AG04449 (cell line): ENCODE measurements around the gene WNK3.

ENCODE experiments used
- CTCF ChIA-PET: fragments of 350-600 bp; formaldehyde crosslinking; extraction: SDS; loops from one replicate; lab custom pipeline; 2021; ENCODE audit warnings: antibody characterized with exemption; lab: Yijun Ruan, JAX
- POLR2A ChIA-PET: fragments of 400-600, 350-600 bp; formaldehyde crosslinking; extraction: SDS; loops from one replicate; lab custom pipeline; 2020; ENCODE audit warnings: antibody characterized with exemption, inconsistent platforms; lab: Yijun Ruan, JAX
- DNase-seq: peaks from one replicate; pipeline ENCODE4 v3.0.0-alpha.2; 2010; ENCODE audit warnings: low read depth, low spot score
- H3K4me3 ChIP-seq: 2 replicates; pipeline ENCODE4 v1.5.1; 2011; ENCODE audit warnings: low read depth, mild to moderate bottlenecking, control low read depth, low read length
- TF ChIP-seq, protein P1 (sequence below): IDR thresholded peaks from one replicate; pipeline ENCODE4 v1.5.1; 2011; ENCODE audit warnings: mild to moderate bottlenecking, moderate library complexity, low read length, control low read depth, inconsistent platforms; ENCODE audit not compliant: insufficient read depth; ENCODE audit errors: missing control alignments

Gene WNK3

DNA sequence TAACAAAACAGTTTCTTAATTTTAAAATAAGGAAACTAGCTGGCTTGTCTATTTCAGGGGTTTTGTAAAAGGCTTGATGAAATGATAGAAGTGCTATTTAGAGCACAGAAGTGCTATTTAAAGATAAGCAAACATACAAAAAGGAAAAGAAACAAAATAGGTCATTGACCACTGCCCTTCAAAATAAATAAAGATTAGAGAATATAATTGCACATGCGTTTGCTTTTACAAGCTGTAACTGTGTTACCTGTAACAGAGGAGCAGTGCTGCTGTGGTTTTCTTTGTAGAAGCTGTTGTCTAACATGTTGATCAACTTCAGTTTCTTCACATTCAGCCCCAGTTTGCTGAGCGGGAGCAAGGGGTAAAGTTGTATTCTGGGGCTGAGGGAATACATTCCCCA is 63.5 kb downstream of the WNK3 start:
- no peak overlapping the region for H3K4me3 ChIP-seq
- ChIA-PET POLR2A (no interaction called here), CTCF (no interaction called here)
- DNase-seq = no peak
- TF ChIP-seq, protein P1, sequence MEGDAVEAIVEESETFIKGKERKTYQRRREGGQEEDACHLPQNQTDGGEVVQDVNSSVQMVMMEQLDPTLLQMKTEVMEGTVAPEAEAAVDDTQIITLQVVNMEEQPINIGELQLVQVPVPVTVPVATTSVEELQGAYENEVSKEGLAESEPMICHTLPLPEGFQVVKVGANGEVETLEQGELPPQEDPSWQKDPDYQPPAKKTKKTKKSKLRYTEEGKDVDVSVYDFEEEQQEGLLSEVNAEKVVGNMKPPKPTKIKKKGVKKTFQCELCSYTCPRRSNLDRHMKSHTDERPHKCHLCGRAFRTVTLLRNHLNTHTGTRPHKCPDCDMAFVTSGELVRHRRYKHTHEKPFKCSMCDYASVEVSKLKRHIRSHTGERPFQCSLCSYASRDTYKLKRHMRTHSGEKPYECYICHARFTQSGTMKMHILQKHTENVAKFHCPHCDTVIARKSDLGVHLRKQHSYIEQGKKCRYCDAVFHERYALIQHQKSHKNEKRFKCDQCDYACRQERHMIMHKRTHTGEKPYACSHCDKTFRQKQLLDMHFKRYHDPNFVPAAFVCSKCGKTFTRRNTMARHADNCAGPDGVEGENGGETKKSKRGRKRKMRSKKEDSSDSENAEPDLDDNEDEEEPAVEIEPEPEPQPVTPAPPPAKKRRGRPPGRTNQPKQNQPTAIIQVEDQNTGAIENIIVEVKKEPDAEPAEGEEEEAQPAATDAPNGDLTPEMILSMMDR = no peak

DNA sequence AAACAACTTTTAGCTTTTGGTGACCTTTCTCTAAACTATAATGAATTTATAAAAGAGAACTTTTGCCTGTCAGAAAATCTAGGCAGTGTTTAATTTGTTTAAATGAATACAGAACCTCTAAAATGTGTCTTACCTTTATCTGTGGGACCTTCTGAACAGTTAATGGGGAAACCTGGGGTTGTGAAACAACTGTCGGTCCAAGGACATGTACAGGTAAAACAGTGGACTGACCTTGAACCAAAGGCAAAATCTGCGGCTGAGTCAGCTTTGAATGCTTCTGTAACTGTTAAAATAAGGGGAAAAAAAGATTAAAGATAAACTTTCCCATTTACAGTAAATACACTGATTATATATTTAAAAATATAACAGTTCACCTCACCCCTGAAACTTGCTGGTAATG is 65.1 kb downstream of the WNK3 start:
- ChIA-PET CTCF (no interaction called here), POLR2A (no interaction called here)

DNA sequence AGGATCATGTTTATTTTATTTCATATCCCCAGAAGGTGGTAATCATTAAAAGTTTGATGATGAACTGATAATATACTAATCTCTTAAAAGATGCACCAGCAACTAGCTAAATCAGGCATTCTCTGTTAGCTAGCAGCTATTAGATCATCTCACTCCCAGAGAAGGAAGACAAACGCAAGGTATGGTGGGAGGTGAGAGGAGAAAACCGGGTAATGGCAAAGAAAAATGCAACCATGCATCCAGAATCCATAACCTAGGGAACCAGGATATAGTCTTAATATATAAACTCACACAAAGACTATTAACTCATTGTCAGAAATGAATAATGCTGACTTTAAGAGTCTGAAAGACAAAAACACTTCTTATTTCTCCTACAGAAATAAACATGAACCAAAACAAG is 66.1 kb downstream of the WNK3 start:
- H3K4me3 ChIP-seq = no peak overlapping the region
- CTCF ChIA-PET = no interaction called here
- POLR2A ChIA-PET = no interaction called here
- TF ChIP-seq, protein P1 = no peak
- DNase-seq = no peak

More for the DNA sequence above, 65.1 kb downstream of the WNK3 start:
- TF ChIP-seq, protein P1 = no peak
- no peak for DNase-seq
- no peak overlapping the region for H3K4me3 ChIP-seq

DNA sequence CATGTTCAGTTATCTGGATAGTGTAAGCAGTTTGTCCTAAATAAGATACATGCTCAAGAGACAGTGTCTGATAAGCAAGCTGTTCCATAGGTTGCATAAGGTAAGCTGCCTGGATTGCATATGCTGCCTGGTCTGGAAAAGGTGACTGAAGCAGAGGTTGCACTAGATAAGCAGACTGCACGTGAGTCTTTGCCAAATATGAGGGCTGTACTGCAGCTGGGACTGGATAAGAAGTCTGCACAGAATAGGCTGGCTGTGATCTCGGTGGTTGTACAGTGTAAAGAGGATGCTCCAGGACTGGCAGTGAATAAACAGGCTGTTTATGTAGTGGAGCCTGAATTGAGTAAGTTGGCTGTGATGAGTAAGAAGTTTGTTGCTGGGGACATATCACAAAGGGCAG is 68.9 kb downstream of the WNK3 start:
- ChIA-PET CTCF (no interaction called here), POLR2A (no interaction called here)
- DNase-seq = no peak
- TF ChIP-seq, protein P1 = no peak
- no peak overlapping the region for H3K4me3 ChIP-seq

DNA sequence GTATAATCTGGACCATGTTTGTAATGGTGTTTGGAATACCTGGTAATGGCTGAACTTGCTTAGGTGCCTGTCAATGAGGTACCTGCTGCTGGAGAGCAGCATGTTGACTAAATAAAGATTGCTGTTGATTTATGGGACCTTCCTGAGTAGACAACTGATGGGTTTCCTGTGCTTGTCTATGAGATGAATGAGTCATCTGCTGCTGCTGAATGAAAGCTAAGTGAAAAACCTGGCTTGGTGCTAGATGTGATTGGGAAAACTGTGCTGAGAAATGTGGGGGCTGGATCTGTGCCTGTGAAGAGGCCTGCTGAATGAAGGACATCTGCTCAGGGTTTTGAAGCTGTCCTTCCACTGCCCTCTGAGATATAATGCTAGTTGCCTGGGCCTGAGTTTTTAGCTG is 69.6 kb downstream of the WNK3 start:
- ChIA-PET POLR2A (no interaction called here), CTCF (no interaction called here)
- H3K4me3 ChIP-seq = no peak overlapping the region
- TF ChIP-seq, protein P1 = no peak
- no peak for DNase-seq

DNA sequence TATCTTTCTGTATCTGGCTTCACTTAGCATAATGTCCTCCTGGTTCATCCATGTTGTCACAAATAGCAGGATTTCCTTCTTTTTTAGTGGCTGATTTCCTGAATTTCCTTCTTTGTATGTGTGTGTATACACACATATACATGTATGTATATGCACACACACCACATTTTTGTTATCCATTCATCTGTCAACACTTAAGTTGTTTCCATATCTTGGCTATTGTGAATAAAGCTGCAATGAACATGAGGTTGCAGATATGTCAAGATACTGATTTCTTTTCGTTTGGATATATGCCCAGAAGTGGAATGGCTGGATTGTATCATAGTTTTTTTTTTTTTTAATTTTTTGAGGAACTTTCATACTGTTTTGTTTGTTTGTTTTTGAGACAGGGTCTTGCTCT is 76.2 kb downstream of the WNK3 start:
- POLR2A ChIA-PET = no interaction called here

More for the DNA sequence above, 76.2 kb downstream of the WNK3 start:
- TF ChIP-seq, protein P1 = no peak
- CTCF ChIA-PET = no interaction called here
- no peak overlapping the region for H3K4me3 ChIP-seq
- no peak for DNase-seq
